Retinal pigment epithelial cell (primary cell): ENCODE data around the gene WDR7.

Experiments used
- DNase-seq: peaks from one replicate; pipeline ENCODE4 v3.0.0-alpha.2; 2010; ENCODE audit warnings: low read depth
- H3K4me3 ChIP-seq: 2 replicates; pipeline ENCODE4 v1.5.1; 2011; ENCODE audit warnings: mild to moderate bottlenecking, low read length, control low read depth, moderate library complexity
- CTCF ChIP-seq: conservative IDR thresholded peaks from 2 replicates; pipeline ENCODE4 v1.5.1; 2011; ENCODE audit warnings: low read depth, low read length, control low read depth, inconsistent platforms

WDR7 gene

GRCh38 chr18:56841836-56842235 is 190.7 kb downstream of the WDR7 start:
- no peak overlapping the region for H3K4me3 ChIP-seq

GRCh38 chr18:56843241-56843640 is 192.1 kb downstream of the WDR7 start:
- no peak for TF ChIP-seq CTCF
- H3K4me3 ChIP-seq: no peak overlapping the region
- DNase-seq: no peak

More at GRCh38 chr18:56841836-56842235, 190.7 kb downstream of the WDR7 start:
- DNase-seq: no peak
- no peak for TF ChIP-seq CTCF

GRCh38 chr18:56844556-56844955 is 193.4 kb downstream of the WDR7 start:
- DNase-seq: no peak
- H3K4me3 ChIP-seq: no peak overlapping the region
- no peak for TF ChIP-seq CTCF

GRCh38 chr18:56851774-56852173 is 200.6 kb downstream of the WDR7 start:
- no peak overlapping the region for H3K4me3 ChIP-seq
- no peak for TF ChIP-seq CTCF
- DNase-seq: no peak

GRCh38 chr18:56853961-56854360 is 202.8 kb downstream of the WDR7 start:
- no peak overlapping the region for H3K4me3 ChIP-seq
- TF ChIP-seq CTCF: no peak
- no peak for DNase-seq

GRCh38 chr18:56861244-56861643 is 210.1 kb downstream of the WDR7 start:
- no peak overlapping the region for H3K4me3 ChIP-seq
- DNase-seq: no peak
- TF ChIP-seq CTCF: no peak

GRCh38 chr18:56869189-56869777 is 218.1 kb downstream of the WDR7 start:
- no peak for DNase-seq
- peak; percentile 81 for TF ChIP-seq CTCF
- H3K4me3 ChIP-seq: no peak overlapping the region
